ENCODE data around the gene FAM13C. TPM values are rescaled to one million over a fixed set of nuclear protein-coding genes. Genes with fewer than 3 reads are reported as not detected.

Gene FAM13C
- total RNA-seq, 1 experiment from 2014 or later = 0.10 TPM

DNA sequence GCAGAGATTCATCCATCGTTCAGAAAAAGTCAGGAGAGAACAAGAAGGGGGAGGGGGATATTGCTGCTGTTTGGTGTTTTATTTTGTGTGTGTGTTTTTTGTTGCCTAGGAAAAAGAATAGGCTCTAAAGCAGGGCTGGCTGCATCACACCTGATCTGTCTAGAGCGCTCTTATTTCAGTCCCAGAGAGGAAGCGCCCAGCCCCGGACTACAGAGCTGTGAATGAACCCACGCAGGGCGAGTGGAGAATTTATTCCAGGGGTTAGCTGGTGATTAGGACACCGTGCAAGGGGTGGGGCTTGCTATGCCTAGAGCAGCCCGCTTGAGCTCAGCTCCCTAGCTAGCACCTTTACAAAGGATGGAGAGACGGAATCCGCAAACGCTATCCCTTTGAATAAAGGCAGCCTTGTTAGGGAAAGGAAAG, 621 bp upstream of the FAM13C start:
- DNase-seq (ENCODE audit: extremely low read depth, low read depth) = peak; percentile 21

DNA sequence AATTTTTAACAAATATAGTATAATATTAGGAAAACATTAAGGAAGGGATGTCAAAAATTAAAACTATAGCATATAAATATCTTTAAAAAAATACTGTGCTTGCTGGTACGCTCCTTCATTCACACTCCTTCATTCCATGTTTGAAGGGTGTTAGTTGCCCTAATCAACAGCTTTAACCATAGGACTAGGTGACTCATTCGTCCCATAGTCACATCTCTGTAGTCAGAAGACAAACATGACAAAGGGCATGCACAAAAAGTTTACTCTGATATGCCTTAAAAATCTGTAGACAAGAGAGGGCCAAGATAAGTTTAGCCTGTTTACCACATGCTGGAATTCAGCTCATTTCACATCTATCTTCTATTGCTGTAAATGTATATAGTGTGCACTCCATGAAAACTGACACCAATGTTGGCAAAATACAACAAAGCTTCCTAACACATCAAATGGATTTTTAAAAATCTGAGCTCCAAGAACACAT, 646 bp downstream of the FAM13C start:
- no peak for DNase-seq (ENCODE audit: extremely low read depth, low read depth)

DNA sequence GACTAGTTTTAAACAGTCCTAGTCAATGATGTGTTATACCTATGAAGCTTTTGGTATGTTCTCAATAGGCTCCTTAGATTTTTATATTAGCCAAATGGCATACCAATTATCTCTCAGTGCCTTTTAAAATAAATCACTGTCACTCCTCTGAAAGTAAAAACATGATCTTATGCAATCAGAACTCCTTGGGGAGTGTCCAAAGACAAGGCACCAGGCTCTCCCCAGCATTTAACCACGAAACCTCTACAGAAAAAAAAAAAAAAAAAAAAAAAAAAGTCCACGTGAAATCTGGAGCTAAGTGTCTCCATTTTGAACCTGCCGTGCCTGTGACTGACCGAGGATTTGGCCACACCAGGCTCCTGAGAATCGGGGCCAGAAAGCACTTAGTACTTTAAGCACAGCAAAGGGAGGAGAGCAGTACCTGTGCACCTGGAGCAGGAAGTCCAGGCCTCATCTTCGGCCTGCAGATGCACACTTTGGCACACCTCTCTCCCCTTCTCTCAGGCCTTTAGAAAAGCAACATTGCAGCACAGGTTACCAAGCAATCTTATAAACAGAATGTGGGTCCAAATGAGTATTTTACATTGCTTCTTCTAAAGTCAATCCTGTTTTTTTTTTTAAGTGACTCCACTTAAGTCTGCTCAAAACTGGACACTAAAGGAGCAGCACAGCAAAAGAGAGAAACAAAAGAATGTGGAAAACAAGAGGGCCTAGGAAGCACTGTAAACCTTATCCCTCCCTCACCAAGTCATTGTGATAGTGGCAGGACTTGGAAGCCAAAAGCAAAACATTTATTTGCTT, 1.5 kb downstream of the FAM13C start:
- no peak for DNase-seq (ENCODE audit: extremely low read depth, low read depth)

DNA sequence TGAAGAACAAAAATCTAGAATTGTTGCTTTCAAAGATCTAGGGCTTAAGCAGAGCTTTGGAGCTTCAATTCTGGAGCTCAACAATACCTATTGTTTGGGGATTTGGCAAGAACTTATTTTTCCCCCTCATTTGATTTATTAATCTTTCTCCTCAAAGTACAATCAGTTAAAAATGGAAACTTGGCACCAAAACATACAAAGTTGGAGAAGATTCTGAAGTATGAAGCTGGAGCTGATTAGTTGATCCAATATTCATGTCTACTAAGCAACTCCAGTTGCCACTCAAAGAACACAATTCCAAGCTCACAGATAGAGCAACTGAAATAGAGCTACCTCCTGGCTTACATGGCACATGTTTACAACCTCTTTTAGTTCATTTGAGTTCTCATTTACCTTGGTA, 3.8 kb downstream of the FAM13C start:
- no peak for DNase-seq (ENCODE audit: extremely low read depth, low read depth)

DNA sequence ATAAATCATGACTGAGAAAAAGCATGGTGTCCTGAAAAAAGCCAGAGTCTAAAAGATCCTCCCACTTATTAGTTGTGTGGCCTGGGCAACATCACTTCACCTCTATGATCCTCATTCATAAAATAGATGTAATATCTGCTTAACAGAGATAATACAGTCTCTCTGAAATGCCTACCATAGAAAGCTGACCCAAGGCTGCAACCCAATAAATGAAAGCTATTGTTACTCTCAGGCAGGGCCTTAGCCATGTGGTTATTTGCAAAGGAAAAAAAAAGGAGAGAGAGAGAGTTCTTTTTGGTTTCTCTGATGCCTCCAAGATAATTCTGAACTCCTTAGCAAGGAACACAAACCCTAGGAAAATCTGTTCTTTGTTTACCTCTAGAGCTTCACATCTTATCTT, 7.9 kb downstream of the FAM13C start:
- no peak for DNase-seq (ENCODE audit: extremely low read depth, low read depth)

DNA sequence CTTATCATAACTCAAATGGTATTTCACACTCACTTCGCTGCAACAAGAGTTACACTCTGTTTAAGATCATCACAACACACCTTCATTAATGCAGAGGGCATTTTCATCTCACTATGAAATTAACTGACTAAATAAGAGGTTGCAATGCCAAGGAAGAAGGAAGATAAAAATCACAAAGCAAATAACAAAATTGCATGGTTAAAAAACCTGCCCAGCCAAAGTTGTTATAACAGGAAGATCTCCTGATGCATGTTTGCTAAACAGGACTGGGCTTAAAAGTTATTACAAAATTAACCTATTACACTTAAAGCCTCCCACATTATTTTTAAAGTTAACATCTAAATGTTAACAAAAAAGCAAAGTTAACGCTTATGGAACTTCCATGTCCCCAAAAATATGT, 11.8 kb downstream of the FAM13C start:
- no peak for DNase-seq (ENCODE audit: extremely low read depth, low read depth)

DNA sequence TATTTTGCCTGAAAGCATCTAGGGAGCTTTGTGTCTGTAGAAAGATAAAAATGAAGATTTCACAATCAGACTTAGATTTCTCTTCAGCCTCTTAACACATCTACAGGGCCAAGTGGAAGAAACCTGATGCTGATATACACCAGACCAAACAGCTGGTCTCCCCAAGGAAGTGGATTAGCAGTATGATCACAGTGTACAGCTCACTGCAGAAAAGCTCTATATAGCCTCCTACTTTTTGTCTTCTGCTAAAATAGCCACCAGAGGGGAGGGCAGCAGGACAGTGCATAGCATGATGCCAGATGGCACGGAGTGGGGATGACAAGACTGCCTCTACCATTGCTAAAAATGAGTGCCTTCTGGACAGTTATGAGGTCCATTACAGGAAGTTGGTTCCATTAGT, 16.0 kb downstream of the FAM13C start:
- DNase-seq (ENCODE audit: extremely low read depth, low read depth) = no peak

DNA sequence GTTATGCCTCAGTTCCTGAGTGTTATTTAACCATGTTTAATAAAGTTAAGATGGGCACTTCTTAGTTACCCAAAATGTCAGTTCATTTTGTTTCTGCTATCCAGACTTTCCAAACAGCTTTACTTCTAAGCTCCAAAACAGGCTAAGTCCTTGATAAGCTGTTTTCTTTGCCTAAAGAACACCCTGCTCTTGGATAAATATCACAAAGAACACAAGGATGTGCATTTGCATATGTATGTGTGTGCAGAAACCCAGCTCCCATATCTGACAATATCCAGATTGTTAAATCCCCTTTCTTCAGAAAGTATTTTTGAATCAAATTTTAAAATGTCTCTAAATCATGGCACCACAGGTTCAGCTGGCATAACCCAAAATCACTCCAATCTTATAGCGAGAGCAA, 19.6 kb downstream of the FAM13C start:
- no peak for DNase-seq (ENCODE audit: extremely low read depth, low read depth)

DNA sequence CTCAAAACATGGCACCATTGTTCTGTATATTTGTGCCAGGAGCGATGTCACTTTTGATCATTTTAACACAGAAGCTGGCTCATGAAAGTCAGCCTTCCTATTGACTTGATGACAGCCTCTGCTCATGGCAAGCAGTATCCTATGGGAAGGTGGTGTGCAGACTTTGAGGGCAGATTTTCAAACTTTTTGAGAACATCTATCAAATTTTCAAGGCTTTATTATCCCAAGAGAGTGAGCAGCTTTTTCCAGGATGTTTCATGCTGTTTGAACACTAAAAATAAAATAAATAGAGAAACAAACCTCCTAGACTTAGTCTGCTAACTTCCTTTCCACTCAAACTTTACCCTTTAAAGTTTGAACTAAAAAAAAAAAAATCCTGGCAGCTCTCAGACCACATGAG, 20.3 kb downstream of the FAM13C start:
- DNase-seq (ENCODE audit: extremely low read depth, low read depth) = no peak

DNA sequence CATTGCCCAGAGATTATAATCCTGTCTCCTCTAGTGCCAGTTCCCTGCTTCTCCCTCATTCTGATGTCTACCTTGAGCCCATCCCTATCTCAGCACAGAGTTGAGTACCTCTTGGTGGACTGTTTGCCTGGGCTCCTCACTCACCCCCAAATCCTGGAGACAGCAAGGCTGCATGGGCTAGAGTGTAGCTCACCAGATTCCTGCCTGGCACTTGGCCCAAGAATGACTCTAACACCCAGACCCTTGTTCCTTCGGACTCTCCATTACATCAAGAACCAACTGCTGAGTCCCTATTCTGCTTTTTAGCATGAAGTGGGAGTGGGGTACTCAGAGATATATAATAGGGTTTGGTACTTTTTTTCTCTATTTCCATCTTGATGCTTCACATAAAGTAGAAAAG, 22.1 kb downstream of the FAM13C start:
- DNase-seq (ENCODE audit: extremely low read depth, low read depth) = no peak

DNA sequence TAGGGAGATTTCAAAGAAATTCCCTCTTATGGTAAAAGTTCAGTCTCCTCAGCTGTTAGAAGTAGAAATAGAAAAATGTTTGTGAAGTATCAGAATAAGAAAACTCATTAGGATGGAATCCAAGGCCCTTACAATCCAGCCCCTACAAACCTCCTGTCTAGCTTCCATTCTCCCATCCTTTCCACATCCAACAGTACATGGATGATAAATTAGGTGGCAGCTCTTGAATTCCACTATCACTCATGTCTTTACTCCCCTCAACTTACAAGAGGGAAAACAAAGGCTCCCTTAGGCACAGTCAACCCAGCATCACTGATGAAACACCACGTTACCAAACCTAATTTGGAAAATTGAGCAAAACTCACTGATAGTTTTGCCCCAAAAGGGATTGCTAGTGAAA, 23.0 kb downstream of the FAM13C start:
- no peak for DNase-seq (ENCODE audit: extremely low read depth, low read depth)

DNA sequence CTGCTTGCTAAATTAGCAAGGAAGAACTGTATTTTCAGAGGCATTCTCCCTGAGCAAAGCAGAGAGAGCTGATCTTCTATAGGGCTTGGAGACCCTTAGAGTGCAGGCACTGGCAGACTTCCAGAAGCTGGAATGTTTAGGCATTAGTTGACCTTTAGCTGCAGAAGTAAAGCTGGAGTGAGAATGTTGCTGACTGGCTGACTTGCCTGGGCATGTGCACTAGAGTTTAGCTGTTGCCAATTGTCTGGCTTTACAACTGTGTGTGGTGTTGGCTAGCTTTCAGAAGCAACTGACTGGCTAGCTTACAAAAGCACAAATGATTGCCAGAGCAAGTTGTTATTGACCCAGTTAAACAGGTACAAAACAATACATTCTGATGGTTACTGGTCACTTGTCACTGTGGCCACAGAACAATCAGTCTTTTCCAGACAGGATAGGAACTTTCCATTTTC, 25.1 kb downstream of the FAM13C start:
- no peak for DNase-seq (ENCODE audit: extremely low read depth, low read depth)

DNA sequence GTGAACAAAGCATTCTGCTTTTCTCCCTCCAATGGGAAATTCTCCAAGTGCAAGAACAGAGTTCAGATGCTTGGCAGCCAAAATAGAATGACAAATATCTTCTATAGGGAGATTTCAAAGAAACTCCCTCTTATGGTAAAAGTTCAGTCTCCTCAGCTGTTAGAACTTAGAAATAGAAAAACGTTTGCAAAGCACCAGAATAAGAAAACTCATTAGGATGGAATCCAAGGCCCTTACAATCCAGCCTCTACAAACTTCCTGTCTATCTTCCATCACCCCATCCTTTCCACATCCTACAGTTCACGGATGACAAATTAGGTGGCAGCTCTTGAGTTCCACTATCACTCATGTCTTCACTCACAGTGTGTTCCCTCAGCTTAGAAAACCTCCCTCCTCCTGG, 25.7 kb downstream of the FAM13C start:
- DNase-seq (ENCODE audit: extremely low read depth, low read depth) = no peak

DNA sequence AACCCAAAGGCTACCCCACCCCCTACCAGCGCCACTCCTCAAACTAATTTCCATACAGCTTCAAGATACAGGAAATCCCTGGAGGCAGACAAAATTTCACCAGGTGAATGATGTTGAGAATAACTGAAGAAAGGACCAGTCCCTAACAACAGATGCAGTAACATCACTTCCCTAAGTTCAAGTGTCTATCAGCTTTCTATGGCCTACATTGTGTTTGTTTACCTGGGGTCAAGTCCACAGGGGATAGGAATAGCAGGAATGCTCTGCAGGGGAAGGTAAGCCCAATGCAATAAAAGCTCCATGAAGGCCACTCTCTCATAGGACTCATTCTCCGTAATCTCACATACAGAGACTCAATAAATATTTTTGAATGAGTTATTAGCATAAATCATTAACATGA, 26.9 kb downstream of the FAM13C start:
- no peak for DNase-seq (ENCODE audit: extremely low read depth, low read depth)

DNA sequence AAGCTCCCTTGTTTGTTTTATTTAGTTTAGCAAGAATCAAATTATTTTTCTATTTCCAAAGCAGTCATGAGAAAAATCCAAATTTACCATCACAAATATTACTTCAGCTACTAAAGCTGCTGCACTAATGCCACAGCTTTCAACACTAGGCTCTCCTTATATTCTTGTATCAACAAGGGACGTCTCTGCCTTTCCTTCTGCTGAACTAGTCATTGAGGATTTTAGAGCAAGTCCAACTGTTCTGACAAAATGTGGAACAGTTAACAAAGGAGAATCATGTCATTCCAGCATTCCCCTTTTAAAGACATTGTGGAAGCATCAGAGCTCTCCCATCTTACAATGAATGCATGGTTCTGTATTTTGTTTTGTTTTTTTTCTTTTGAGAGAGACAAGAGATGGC, 28.6 kb downstream of the FAM13C start:
- DNase-seq (ENCODE audit: extremely low read depth, low read depth) = no peak

DNA sequence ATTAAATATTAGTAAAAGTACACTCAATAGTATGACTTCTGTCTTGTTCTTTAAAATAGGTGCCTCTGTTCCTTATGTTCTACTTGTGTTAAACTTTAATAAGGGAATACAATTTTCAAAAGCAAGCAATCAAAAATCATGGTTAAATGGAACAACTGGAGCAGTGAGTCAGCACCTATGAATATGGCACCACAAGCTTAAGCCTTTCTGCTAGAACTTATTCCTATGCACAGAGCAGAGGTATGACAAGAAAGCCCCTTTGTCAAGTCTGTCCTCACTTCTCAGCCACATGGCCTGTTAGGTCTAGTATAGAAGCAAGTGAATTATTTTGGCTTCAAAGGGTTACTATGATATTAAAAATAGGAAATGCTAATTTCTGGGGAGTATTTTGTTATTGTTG, 29.8 kb downstream of the FAM13C start:
- no peak for DNase-seq (ENCODE audit: extremely low read depth, low read depth)

DNA sequence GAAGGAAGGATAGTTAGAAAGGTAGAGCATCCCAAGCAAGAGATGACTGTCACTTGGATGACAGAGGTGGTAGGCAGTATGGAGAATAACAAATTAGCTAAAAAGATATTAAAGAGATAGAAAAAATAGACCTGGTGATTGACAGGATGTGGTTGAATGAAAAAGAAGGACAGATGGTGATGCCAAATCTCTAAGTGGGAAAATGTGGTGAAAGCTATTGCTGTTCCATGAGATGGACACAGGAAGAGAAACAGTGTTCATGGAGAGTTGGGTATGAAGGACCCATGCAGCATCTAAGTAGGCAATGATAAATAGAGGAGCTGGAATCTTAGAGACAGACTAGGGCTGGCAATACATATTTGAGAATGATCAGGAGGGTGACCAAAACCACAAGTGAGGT, 30.7 kb downstream of the FAM13C start:
- no peak for DNase-seq (ENCODE audit: extremely low read depth, low read depth)

DNA sequence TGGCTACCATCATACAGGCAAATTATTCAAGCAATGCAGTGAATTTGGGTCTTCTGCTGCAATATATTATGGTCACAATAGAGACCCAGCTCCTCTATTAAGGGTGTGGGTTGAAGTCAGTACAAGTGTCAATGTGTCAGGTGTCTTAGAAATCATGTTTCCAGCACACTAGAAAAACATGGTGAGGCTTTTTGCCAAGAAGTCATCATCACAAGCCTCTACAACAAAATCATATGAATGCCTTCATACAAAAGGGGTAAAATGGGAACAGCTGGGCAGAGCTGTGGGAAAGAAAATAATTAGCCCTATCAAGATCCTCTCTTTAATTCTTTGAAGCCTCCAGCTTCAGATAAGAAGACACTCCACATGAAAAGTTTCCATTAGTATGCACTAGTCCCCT, 37.2 kb downstream of the FAM13C start:
- DNase-seq (ENCODE audit: extremely low read depth, low read depth) = no peak

DNA sequence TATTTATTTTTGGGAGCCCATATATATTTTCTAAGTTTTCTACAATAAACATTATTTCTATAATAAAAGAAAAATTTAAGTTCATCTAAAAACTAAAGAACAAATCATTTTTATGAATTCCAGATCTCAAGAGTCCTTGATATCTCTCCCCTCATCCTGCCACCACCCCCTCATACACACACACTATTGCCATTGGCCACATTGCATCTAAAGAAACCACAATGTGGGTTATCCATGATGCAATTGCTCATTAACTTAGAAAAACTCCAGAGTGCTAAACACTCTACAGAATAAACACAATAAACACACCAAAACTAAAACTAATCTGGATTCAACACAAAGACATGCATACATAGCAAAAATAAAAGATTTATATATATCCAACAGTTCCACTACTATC, 37.8 kb downstream of the FAM13C start:
- DNase-seq (ENCODE audit: extremely low read depth, low read depth) = no peak

DNA sequence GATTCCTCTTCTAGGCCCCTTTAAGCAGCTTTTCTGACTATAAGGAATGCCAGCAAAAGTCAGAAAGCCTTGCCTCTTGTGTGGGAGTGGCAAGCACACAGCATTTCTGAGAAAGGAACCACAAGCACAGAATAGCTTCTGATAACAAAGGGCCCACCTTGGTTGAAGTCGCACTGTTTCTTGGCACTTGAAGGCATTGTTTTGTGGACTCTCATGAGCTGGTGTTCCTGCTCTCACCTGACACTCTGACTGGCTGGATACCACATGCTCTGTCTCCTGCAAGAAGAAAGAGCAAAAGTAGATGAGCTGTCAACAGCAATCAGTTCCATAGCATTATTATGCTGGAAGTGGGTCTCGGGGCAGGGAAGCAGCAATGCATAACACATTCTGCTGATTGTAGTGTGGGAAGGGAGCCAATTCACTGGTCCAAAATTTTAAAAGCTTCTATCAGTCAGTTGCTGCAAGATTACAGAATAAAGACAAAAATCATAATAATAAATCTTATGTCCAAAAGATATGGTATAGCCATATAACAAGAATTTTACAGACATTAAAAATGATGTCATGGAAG, 38.4 kb downstream of the FAM13C start:
- DNase-seq (ENCODE audit: extremely low read depth, low read depth) = no peak

DNA sequence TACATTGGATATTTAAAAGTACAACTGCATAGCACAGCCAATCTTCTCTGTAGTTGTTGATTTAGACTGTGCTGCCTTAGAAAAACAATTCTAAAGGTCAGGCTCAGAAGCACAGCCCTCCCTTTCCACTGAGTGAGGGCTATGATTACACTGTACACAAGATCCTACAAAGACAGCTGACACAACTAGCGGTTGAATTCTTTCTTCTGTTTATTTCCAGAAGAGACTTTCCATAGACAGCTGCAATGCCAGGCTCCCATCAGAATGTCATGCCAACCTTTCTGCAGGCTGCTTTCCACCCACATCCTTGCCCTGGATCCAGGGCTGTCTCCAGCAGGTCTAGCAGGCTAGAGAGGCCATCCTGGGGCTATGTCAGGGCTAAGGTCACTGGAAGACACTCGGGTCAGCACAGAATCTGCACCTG, 39.3 kb downstream of the FAM13C start:
- DNase-seq (ENCODE audit: extremely low read depth, low read depth) = no peak

DNA sequence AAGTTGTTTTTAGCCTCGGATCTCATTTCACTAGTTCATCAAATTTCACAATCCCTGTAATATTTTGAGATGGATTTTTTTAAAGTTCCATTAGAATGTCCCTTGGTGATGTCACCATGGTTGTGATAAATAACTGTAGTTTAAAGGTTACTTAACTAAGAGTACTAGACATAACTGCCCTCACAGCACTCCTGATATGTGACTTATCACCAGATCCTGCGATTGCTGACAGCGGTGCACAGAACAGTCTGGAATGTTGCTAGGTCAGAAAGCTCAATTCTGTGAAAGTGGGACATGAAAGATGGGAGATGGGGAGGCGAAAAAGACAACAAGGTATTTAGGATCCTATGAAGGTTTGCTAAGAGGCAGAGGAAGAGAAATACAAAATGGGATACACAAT, 40.2 kb downstream of the FAM13C start:
- no peak for DNase-seq (ENCODE audit: extremely low read depth, low read depth)

Data from NCI-H460 (cell line).